Measurements from ENCODE around the gene BAIAP2.

- no peak for TF ChIP-seq CTCF (IDR thresholded peaks at IDR 0.05)
- TF ChIP-seq EZH2 (IDR thresholded peaks at IDR 0.05; ENCODE audit: borderline replicate concordance, insufficient read depth, low read depth, low read length, poor library complexity, severe bottlenecking), result no peak
Observed at GRCh38 chr17:81134064-81134781, 99.3 kb downstream of the BAIAP2 start.
